Panc1 (cell line): Measurements from ENCODE around the gene PHKG2.

Experiments used
- SIN3A ChIP-seq: IDR thresholded peaks from 2 replicates; pipeline ENCODE4 v1.6.1; 2012; ENCODE audit warnings: low read depth, mild to moderate bottlenecking, low read length, moderate library complexity, borderline replicate concordance; ENCODE audit not compliant: insufficient read depth
- TF ChIP-seq, protein P1 (sequence below): fragments of 450-650 bp; IDR thresholded peaks from 2 replicates; pipeline ENCODE4 v1.5.1; 2017; ENCODE audit warnings: mild to moderate bottlenecking

GRCh38 chr16:30746638-30747175 is 1.5 kb upstream of the PHKG2 start:
- TF ChIP-seq, protein P1, sequence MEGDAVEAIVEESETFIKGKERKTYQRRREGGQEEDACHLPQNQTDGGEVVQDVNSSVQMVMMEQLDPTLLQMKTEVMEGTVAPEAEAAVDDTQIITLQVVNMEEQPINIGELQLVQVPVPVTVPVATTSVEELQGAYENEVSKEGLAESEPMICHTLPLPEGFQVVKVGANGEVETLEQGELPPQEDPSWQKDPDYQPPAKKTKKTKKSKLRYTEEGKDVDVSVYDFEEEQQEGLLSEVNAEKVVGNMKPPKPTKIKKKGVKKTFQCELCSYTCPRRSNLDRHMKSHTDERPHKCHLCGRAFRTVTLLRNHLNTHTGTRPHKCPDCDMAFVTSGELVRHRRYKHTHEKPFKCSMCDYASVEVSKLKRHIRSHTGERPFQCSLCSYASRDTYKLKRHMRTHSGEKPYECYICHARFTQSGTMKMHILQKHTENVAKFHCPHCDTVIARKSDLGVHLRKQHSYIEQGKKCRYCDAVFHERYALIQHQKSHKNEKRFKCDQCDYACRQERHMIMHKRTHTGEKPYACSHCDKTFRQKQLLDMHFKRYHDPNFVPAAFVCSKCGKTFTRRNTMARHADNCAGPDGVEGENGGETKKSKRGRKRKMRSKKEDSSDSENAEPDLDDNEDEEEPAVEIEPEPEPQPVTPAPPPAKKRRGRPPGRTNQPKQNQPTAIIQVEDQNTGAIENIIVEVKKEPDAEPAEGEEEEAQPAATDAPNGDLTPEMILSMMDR, result no peak
- TF ChIP-seq SIN3A, result no peak
